ENCODE results near the gene SOCS4. TPM values are rescaled to one million over a fixed set of nuclear protein-coding genes. Genes with fewer than 3 reads are reported as not detected.

The SOCS4 gene
- total RNA-seq, 4 donors from 2014 or later = 6.9 to 9.3 (median 7.5) TPM

GRCh38 chr14:55047301-55048053, 20.4 kb downstream of the SOCS4 start:
- intact Hi-C loops (cut with DNase I; ENCODE audit: low total_unique reads) = no loop called here
- TF ChIP-seq, protein P1, sequence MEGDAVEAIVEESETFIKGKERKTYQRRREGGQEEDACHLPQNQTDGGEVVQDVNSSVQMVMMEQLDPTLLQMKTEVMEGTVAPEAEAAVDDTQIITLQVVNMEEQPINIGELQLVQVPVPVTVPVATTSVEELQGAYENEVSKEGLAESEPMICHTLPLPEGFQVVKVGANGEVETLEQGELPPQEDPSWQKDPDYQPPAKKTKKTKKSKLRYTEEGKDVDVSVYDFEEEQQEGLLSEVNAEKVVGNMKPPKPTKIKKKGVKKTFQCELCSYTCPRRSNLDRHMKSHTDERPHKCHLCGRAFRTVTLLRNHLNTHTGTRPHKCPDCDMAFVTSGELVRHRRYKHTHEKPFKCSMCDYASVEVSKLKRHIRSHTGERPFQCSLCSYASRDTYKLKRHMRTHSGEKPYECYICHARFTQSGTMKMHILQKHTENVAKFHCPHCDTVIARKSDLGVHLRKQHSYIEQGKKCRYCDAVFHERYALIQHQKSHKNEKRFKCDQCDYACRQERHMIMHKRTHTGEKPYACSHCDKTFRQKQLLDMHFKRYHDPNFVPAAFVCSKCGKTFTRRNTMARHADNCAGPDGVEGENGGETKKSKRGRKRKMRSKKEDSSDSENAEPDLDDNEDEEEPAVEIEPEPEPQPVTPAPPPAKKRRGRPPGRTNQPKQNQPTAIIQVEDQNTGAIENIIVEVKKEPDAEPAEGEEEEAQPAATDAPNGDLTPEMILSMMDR (IDR thresholded peaks at IDR 0.05) = no peak
- TF ChIP-seq POLR2A (IDR thresholded peaks at IDR 0.05) = no peak
- 95 to 97% methylated on average over 5 of the region's 5 CpGs for WGBS, 2 donors
- no peak overlapping the region for H3K4me3 ChIP-seq (ENCODE audit: low read depth, poor library complexity, severe bottlenecking)
- DNase-seq (ENCODE audit: low spot score in 2 of 2) = no peak

DNA sequence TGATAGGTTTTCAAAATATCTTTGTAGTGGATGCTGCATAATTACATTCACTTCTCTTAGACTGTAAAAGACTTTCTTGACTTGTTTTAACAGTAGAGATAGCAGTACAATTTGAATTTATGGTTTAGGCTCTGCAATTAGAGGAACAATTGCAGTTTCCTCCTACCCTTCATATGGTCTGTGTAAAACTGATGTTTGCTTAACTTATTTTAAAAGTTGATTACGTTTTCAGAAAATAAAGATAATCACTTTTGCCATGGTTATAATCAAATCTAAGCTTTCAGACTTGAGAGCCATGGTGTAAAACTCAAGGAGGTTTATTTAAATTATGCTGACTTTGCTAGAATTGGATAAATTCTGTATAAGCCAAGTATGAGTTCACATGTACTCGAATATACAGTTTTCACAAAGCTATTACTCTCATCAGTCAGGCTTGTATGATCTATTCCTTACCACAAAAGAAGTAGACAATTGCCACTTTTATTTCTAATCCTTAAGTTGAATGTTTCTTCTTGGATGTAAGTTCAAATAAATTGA, 21.9 kb downstream of the SOCS4 start:
- DNase-seq (ENCODE audit: low spot score in 2 of 2) = no peak
- intact Hi-C loops (cut with DNase I; ENCODE audit: low total_unique reads) = no loop called here
- WGBS, 2 donors = 83 to 87% methylated on average over 2 of the region's 2 CpGs
- H3K4me3 ChIP-seq (ENCODE audit: low read depth, poor library complexity, severe bottlenecking) = no peak overlapping the region
- TF ChIP-seq, protein P1 (IDR thresholded peaks at IDR 0.05) = no peak
- TF ChIP-seq POLR2A (IDR thresholded peaks at IDR 0.05) = no peak

GRCh38 chr14:55051165-55051422, 24.1 kb downstream of the SOCS4 start:
- DNase-seq (ENCODE audit: low spot score in 2 of 2) = no peak
- 0 to 1% methylated on average over 10 of the region's 10 CpGs for WGBS, 2 donors
- H3K4me3 ChIP-seq (ENCODE audit: low read depth, poor library complexity, severe bottlenecking) = peak overlapping the region; percentile 8
- intact Hi-C loops (cut with DNase I; ENCODE audit: low total_unique reads) = no loop called here
- no peak for TF ChIP-seq POLR2A (IDR thresholded peaks at IDR 0.05)
- TF ChIP-seq, protein P1 (IDR thresholded peaks at IDR 0.05) = no peak

GRCh38 chr14:55051423-55052268, 24.6 kb downstream of the SOCS4 start, which contains the start of gene MAPK1IP1L:
Gene MAPK1IP1L, plus strand, starts transcription at chr14:55051647. Its CDS starts 10,037 bp downstream, at chr14:55061684.
- TF ChIP-seq, protein P1 (IDR thresholded peaks at IDR 0.05) = peak in 2 of 3 donors; percentile 89 to 96
- peak in 1 of 2 donors; percentile 98 for TF ChIP-seq POLR2A (IDR thresholded peaks at IDR 0.05)
- WGBS, 2 donors = 1% methylated on average over 31 to 47 of the region's 98 CpGs
- intact Hi-C loops (cut with DNase I; ENCODE audit: low total_unique reads) = no loop called here
- peak; percentile 86 to 98 for DNase-seq (ENCODE audit: low spot score in 2 of 2)
- peak within 1 kb of the TSS; percentile 75 for H3K4me3 ChIP-seq (ENCODE audit: low read depth, poor library complexity, severe bottlenecking)

- intact Hi-C loops (cut with DNase I; ENCODE audit: low total_unique reads) = no loop called here
- TF ChIP-seq, protein P1 (IDR thresholded peaks at IDR 0.05) = no peak
- no peak for TF ChIP-seq POLR2A (IDR thresholded peaks at IDR 0.05)
- 4 to 6% methylated on average over 14 of the region's 14 CpGs for WGBS, 2 donors
- no peak for DNase-seq (ENCODE audit: low spot score in 2 of 2)
- H3K4me3 ChIP-seq (ENCODE audit: low read depth, poor library complexity, severe bottlenecking) = peak overlapping the region; percentile 75
These were observed 25.4 kb downstream of the SOCS4 start for GRCh38 chr14:55052269-55052930.

All from lower leg skin (tissue), 4 donors.